ENCODE results near the gene VWA5B2.

VWA5B2 gene

GRCh38 chr3:184282941-184283340, 53.6 kb downstream of the VWA5B2 start:
- DNase-seq, result no peak

GRCh38 chr3:184283681-184284080, 54.3 kb downstream of the VWA5B2 start:
- DNase-seq, result no peak

GRCh38 chr3:184284696-184285095, 55.3 kb downstream of the VWA5B2 start:
- DNase-seq, result peak; percentile 15

GRCh38 chr3:184289426-184289938, 60.1 kb downstream of the VWA5B2 start:
- peak; percentile 69 for DNase-seq

GRCh38 chr3:184290331-184290730, 60.9 kb downstream of the VWA5B2 start:
- DNase-seq, result no peak

- DNase-seq, result no peak
These were observed 61.8 kb downstream of the VWA5B2 start for GRCh38 chr3:184291044-184291737.
